PC-9 (cell line): ENCODE measurements around the gene IMPDH2.

Source experiments
- CTCF ChIP-seq: fragments of 200-600 bp; sonication (generic); conservative IDR thresholded peaks from 2 replicates; pipeline ENCODE4 v1.6.1; 2017; ENCODE audit warnings: mixed run types, antibody characterized with exemption, mild to moderate bottlenecking, moderate library complexity
- EZH2 ChIP-seq: fragments of 200-600 bp; sonication (generic); IDR thresholded peaks from 2 replicates; pipeline ENCODE4 v1.8.0; 2017; ENCODE audit warnings: antibody characterized with exemption, low read depth

- TF ChIP-seq CTCF = no peak
- no peak for TF ChIP-seq EZH2
Measured at GRCh38 chr3:49076116-49076515, 46.9 kb upstream of the IMPDH2 start.
